Stomach (tissue), 19 donors: ENCODE results near the gene KDM5A. TPM values are rescaled to one million over a fixed set of nuclear protein-coding genes. Genes with fewer than 3 reads are reported as not detected.
"Not testable (repeated sequence)": the region's sequence is repeated elsewhere in the genome, so short reads cannot be mapped to it uniquely, and the experiment has no call there.

ENCODE experiments used
- DNase-seq, 2 donors: peaks; one replicate each; pipeline versions ENCODE4 v3.0.0 to v3.0.0-alpha.2; 2013 to 2019
- H3K27ac ChIP-seq, 5 donors: fragments of 200-600 bp in 4 of 5; sonication (generic) in 4 of 5; one replicate each; pipeline ENCODE4 v1.5.1; 2013 to 2019; ENCODE audit warnings: mild to moderate bottlenecking in 1 of 5, moderate library complexity in 1 of 5
- H3K27me3 ChIP-seq, 3 donors: fragments of 200-600 bp; sonication (generic); one replicate each; pipeline ENCODE4 v1.5.1; 2017 to 2019; ENCODE audit warnings: mixed run types in 1 of 3
- H3K36me3 ChIP-seq, 4 donors: fragments of 200-600 bp; sonication (generic); 1 replicate in 3 of 4; 2 replicates in 1 of 4; pipeline ENCODE4 v1.5.1; 2016 to 2019
- H3K4me1 ChIP-seq, 4 donors: fragments of 200-600 bp; sonication (generic); one replicate each; pipeline ENCODE4 v1.5.1; 2016 to 2019
- H3K4me3 ChIP-seq, 4 donors: fragments of 200-600 bp; sonication (generic) in 3 of 4; one replicate each; pipeline ENCODE4 v1.5.1; 2016 to 2019; ENCODE audit warnings: mild to moderate bottlenecking in 1 of 4
- H3K9me3 ChIP-seq, 4 donors: fragments of 200-600 bp; sonication (generic); one replicate each; pipeline ENCODE4 v1.5.1; 2016 to 2019
- CTCF ChIP-seq, 7 experiments: fragments of 450-650 bp in 4 of 7; fragments of 200-600 bp in 3 of 7; sonication (generic) in 3 of 7; IDR thresholded peaks; one replicate each; pipeline ENCODE4 v1.5.1; 2016 to 2019; ENCODE audit warnings: antibody characterized with exemption in 7 of 7, control low read depth in 2 of 7, mild to moderate bottlenecking in 1 of 7
- EP300 ChIP-seq: sonication (generic); formaldehyde crosslinking; IDR thresholded peaks from one replicate; pipeline ENCODE4 v1.6.1; 2017; ENCODE audit warnings: antibody characterized with exemption
- POLR2A ChIP-seq, 4 donors: fragments of 450-650 bp; IDR thresholded peaks; one replicate each; pipeline ENCODE4 v1.6.1; 2016; ENCODE audit warnings: antibody characterized with exemption in 4 of 4, control low read depth in 2 of 4, mild to moderate bottlenecking in 1 of 4, moderate library complexity in 1 of 4
- POLR2AphosphoS5 ChIP-seq, 3 donors: sonication (generic); formaldehyde crosslinking; IDR thresholded peaks; one replicate each; pipeline ENCODE4 v1.6.1; 2016; ENCODE audit warnings: antibody characterized with exemption in 3 of 3
- WGBS, 5 donors: extraction: QIAGEN DNeasy Blood & Tissue Kit in 3 of 5; methylation state at CpG; one replicate each; pipeline versions ENCODE4 v1.1.5 to v1.1.7; 2013 to 2018; 5-methylcytosine and 5-hydroxymethylcytosine counted together
- intact Hi-C: fragments of 100-400 bp; cut with DNase I; formaldehyde crosslinking; loops from one replicate; pipeline ENCODE4 v1.15.1; 2023; ENCODE audit warnings: low total_unique reads
- long read RNA-seq, 10 donors: transcript quantifications; one replicate each; lab custom pipeline, GENCODE V29; 2026
- polyA plus RNA-seq, 3 donors: library from polyadenylated mRNA; stranded (reverse); fragments of 200-250 nt; gene quantifications; one replicate each; pipeline ENCODE4 v1.2.3, GENCODE V29; 2013
- total RNA-seq, 5 donors: library from RNA; depleted of rRNA; stranded (reverse); fragments of >200 nt; gene quantifications; one replicate each; pipeline versions ENCODE4 v1.1.0 to v1.2.3, GENCODE V29; 2014 to 2016
- donor health status: healthy with polysubstance abuse.
- donor health status: Bipolar disorder and iron deficiency.
- donor health status: healthy.

KDM5A gene
- 100 to 1,000 TPM in 2 of 5 donors, 10 to 100 TPM in 3; 38.1 to 178 (median 98.4) TPM for total RNA-seq
- 1 to 10 TPM; 3.2 to 4.3 (median 3.9) TPM for polyA plus RNA-seq
- long read RNA-seq, donor 1 = 0 reads
- long read RNA-seq, donor 2 = 0 reads
- long read RNA-seq, donor 3 = 0 reads
- long read RNA-seq, donor 4, partial matches to known transcripts = 0 of 1 reads
- long read RNA-seq, donor 4, other reads (novel, unspliced or antisense) = 0 of 1 reads
- long read RNA-seq, donor 5 = 0 reads
- long read RNA-seq, donor 6, partial matches to known transcripts = 0 of 1 reads
- long read RNA-seq, donor 6, other reads (novel, unspliced or antisense) = 0 of 1 reads
- long read RNA-seq, donor 7 = 0 reads
- long read RNA-seq, donor 8, partial matches to known transcripts = 0 of 1 reads
- long read RNA-seq, donor 8, other reads (novel, unspliced or antisense) = 0 of 1 reads
- long read RNA-seq, donor 9 = 0 reads
- long read RNA-seq, donor 10 = 0 reads

- Histone ChIP-seq H3K27me3 (no peaks in the 10 kb centered on the region), H3K4me3 (peak within 1 kb of the TSS; percentile 77 to 93 (median 88))
- intact Hi-C loops = no loop called here
Observed at GRCh38 chr12:389142-390096, at the start of gene KDM5A. Gene KDM5A, minus strand, starts transcription at chr12:389320. Its CDS starts 229 bp downstream, at chr12:389091.

GRCh38 chr12:435737-436136 is 46.6 kb upstream of the KDM5A start:
- H3K4me3 ChIP-seq, H3K27ac ChIP-seq, intact Hi-C loops, H3K4me1 ChIP-seq, H3K27me3 ChIP-seq, H3K9me3 ChIP-seq, DNase-seq: not testable (repeated sequence)
- 94 to 100% (median 98%) methylated on average over 2 of the region's 2 CpGs for WGBS, 5 donors
- H3K36me3 ChIP-seq = peaks cover 0 to 96% (median 81%) of the 10 kb centered on the region in 4 donors

More at GRCh38 chr12:389142-390096, at the start of gene KDM5A:
- peak; percentile 92 to 98 for DNase-seq
- peak; percentile 64 to 88 (median 85) for TF ChIP-seq POLR2AphosphoS5 (IDR thresholded peaks at IDR 0.05)
- no peak for TF ChIP-seq EP300
- no peak for TF ChIP-seq POLR2A (IDR thresholded peaks at IDR 0.05)
- TF ChIP-seq CTCF (IDR thresholded peaks at IDR 0.05) = peak in 1 of 7 experiments; percentile 16
- peaks cover 18 to 37% (median 32%) of the 10 kb centered on the region in 4 donors for H3K4me1 ChIP-seq
- WGBS, 5 donors = 1 to 2% (median 1%) methylated on average over 32 to 53 of the region's 53 CpGs
- H3K27ac ChIP-seq = peak within 1 kb of the TSS; percentile 92 to 97 (median 94)
- peaks cover 1 to 10% (median 7%) of the 10 kb centered on the region in 4 donors for H3K36me3 ChIP-seq
- H3K9me3 ChIP-seq = no peaks in the 10 kb centered on the region

- Histone ChIP-seq H3K27me3 (no peaks in the 10 kb centered on the region), H3K36me3 (peaks cover 14 to 49% (median 33%) of the 10 kb centered on the region in 4 donors), H3K27ac (no peak overlapping the region), H3K9me3 (no peaks in the 10 kb centered on the region), H3K4me3 (no peak overlapping the region), H3K4me1 (no peaks in the 10 kb centered on the region)
- no peak for DNase-seq
- intact Hi-C loops = no loop called here
- no peak for TF ChIP-seq EP300
- TF ChIP-seq CTCF (IDR thresholded peaks at IDR 0.05) = no peak
- no peak for TF ChIP-seq POLR2AphosphoS5 (IDR thresholded peaks at IDR 0.05)
- TF ChIP-seq POLR2A (IDR thresholded peaks at IDR 0.05) = no peak
- WGBS, 5 donors = 91 to 96% (median 93%) methylated on average over 3 of the region's 3 CpGs
Observed at GRCh38 chr12:422526-422925, 33.4 kb upstream of the KDM5A start.

GRCh38 chr12:418432-418831 is 29.3 kb upstream of the KDM5A start:
- TF ChIP-seq CTCF (IDR thresholded peaks at IDR 0.05) (no peak), POLR2AphosphoS5 (IDR thresholded peaks at IDR 0.05) (no peak), EP300 (no peak), POLR2A (IDR thresholded peaks at IDR 0.05) (no peak)
- H3K9me3 ChIP-seq = no peaks in the 10 kb centered on the region
- no peaks in the 10 kb centered on the region for H3K4me1 ChIP-seq
- H3K27me3 ChIP-seq = no peaks in the 10 kb centered on the region
- H3K36me3 ChIP-seq = peaks cover 24 to 53% (median 51%) of the 10 kb centered on the region in 4 donors
- H3K4me3 ChIP-seq = no peak overlapping the region
- H3K27ac ChIP-seq = no peak overlapping the region
- intact Hi-C loops = no loop called here
- WGBS, 5 donors = 96 to 99% (median 96%) methylated on average over 6 of the region's 6 CpGs
- no peak for DNase-seq
